WTC11 (cell line): ENCODE measurements around the gene HOXA9. TPM values are rescaled to one million over a fixed set of nuclear protein-coding genes. Genes with fewer than 3 reads are reported as not detected.

Experiments
- ATAC-seq: fragments of 200-7000 bp; cut with Tn5 transposase; 2 replicates; pipeline ENCODE4 v1.10.0; 2021; ENCODE audit warnings: mild to moderate bottlenecking, moderate library complexity
- CTCF ChIA-PET: fragments of 300-600 bp; sonication (Branson Sonifier 250); formaldehyde crosslinking; loops from one replicate; lab custom pipeline; 2021; ENCODE audit warnings: antibody characterized with exemption; lab: Charles Lee
- POLR2A ChIA-PET: fragments of 350-600 bp; sonication (Branson Sonifier 250); formaldehyde crosslinking; loops from one replicate; lab custom pipeline; 2021; ENCODE audit warnings: antibody characterized with exemption; lab: Charles Lee
- DNase-seq: peaks from one replicate; pipeline ENCODE4 v3.0.0; 2021; ENCODE audit warnings: low spot score
- H3K27ac Mint-ChIP-seq: 2 replicates; pipeline ENCODE4 v1.8.0; 2021; ENCODE audit warnings: mixed read lengths
- H3K27me3 Mint-ChIP-seq: 2 replicates; pipeline ENCODE4 v1.8.0; 2021; ENCODE audit warnings: low read depth, mild to moderate bottlenecking, moderate library complexity, mixed read lengths
- H3K36me3 Mint-ChIP-seq: 2 replicates; pipeline ENCODE4 v1.8.0; 2021; ENCODE audit warnings: mixed read lengths
- H3K4me1 Mint-ChIP-seq: 2 replicates; pipeline ENCODE4 v1.8.0; 2022; ENCODE audit warnings: mixed read lengths
- H3K4me3 Mint-ChIP-seq: 2 replicates; pipeline ENCODE4 v1.8.0; 2021; ENCODE audit warnings: mild to moderate bottlenecking, moderate library complexity, mixed read lengths
- H3K9me3 Mint-ChIP-seq: 2 replicates; pipeline ENCODE4 v1.8.0; 2021; ENCODE audit warnings: mixed read lengths
- ARID4B ChIP-seq: sonication (generic); formaldehyde crosslinking; IDR thresholded peaks from 2 replicates; pipeline ENCODE4 v1.8.0; 2023; ENCODE audit warnings: missing genetic modification reagents, mild to moderate bottlenecking, borderline replicate concordance
- E2F4 ChIP-seq: sonication (generic); formaldehyde crosslinking; IDR thresholded peaks from 2 replicates; pipeline ENCODE4 v1.8.1; 2022; ENCODE audit warnings: low read depth, mild to moderate bottlenecking, moderate library complexity, missing genetic modification reagents, borderline replicate concordance
- E2F5 ChIP-seq: sonication (generic); formaldehyde crosslinking; IDR thresholded peaks from 2 replicates; pipeline ENCODE4 v1.8.1; 2022; ENCODE audit warnings: mild to moderate bottlenecking, moderate library complexity, missing genetic modification reagents
- GABPB1 ChIP-seq: sonication (generic); formaldehyde crosslinking; IDR thresholded peaks from 2 replicates; pipeline ENCODE4 v1.8.1; 2023; ENCODE audit warnings: mild to moderate bottlenecking, missing genetic modification reagents
- HMGXB4 ChIP-seq: sonication (generic); formaldehyde crosslinking; IDR thresholded peaks from 2 replicates; pipeline ENCODE4 v1.8.1; 2023; ENCODE audit warnings: mild to moderate bottlenecking, moderate library complexity, missing genetic modification reagents
- MAX ChIP-seq: sonication (generic); formaldehyde crosslinking; IDR thresholded peaks from 2 replicates; pipeline ENCODE4 v1.8.0; 2022; ENCODE audit warnings: mild to moderate bottlenecking, missing genetic modification reagents
- RELA ChIP-seq: sonication (generic); formaldehyde crosslinking; IDR thresholded peaks from 2 replicates; pipeline ENCODE4 v1.8.1; 2022; ENCODE audit warnings: missing genetic modification reagents, mild to moderate bottlenecking, borderline replicate concordance
- RORB ChIP-seq: fragments of 250-450 bp; sonication (Bioruptor Pico); IDR thresholded peaks from 2 replicates; pipeline ENCODE4 v1.9.0; 2021; ENCODE audit warnings: mild to moderate bottlenecking
- SOX15 ChIP-seq: fragments of 250-450 bp; sonication (Bioruptor Pico); IDR thresholded peaks from 2 replicates; pipeline ENCODE4 v1.9.0; 2021; ENCODE audit warnings: mild to moderate bottlenecking
- TCF7 ChIP-seq: sonication (generic); formaldehyde crosslinking; IDR thresholded peaks from 2 replicates; pipeline ENCODE4 v1.8.0; 2022; ENCODE audit warnings: mild to moderate bottlenecking, low read depth, missing genetic modification reagents, moderate library complexity
- TEAD4 ChIP-seq: sonication (generic); formaldehyde crosslinking; IDR thresholded peaks from 2 replicates; pipeline ENCODE4 v1.8.0; 2022; ENCODE audit warnings: mild to moderate bottlenecking, missing genetic modification reagents
- TP53 ChIP-seq: sonication (generic); formaldehyde crosslinking; IDR thresholded peaks from 2 replicates; pipeline ENCODE4 v1.8.1; 2023; ENCODE audit warnings: mild to moderate bottlenecking, missing genetic modification reagents
- ZBTB43 ChIP-seq: sonication (generic); formaldehyde crosslinking; IDR thresholded peaks from 2 replicates; pipeline ENCODE4 v1.8.1; 2023; ENCODE audit warnings: mild to moderate bottlenecking, missing genetic modification reagents
- ZNF232 ChIP-seq: sonication (generic); formaldehyde crosslinking; IDR thresholded peaks from 2 replicates; pipeline ENCODE4 v1.8.0; 2022; ENCODE audit warnings: mild to moderate bottlenecking, missing genetic modification reagents
- ZNF281 ChIP-seq: sonication (generic); formaldehyde crosslinking; IDR thresholded peaks from 2 replicates; pipeline ENCODE4 v1.8.0; 2023; ENCODE audit warnings: mild to moderate bottlenecking, missing genetic modification reagents
- ZNF317 ChIP-seq: sonication (generic); formaldehyde crosslinking; IDR thresholded peaks from 2 replicates; pipeline ENCODE4 v1.8.1; 2023; ENCODE audit warnings: low read depth, mild to moderate bottlenecking, moderate library complexity, missing genetic modification reagents, borderline replicate concordance
- total RNA-seq: library from RNA; stranded (reverse); gene quantifications from 3 replicates; pipeline ENCODE4 v1.2.3, GENCODE V29; 2021

Gene HOXA9
- total RNA-seq, 1 experiment from 2014 or later = not detected

GRCh38 chr7:27205325-27206280 lies 40.3 kb upstream of the HOXA9 start (continued):
- TF ChIP-seq ZNF281 (CRISPR knock-in tag) (no peak), RORB (CRISPR knock-in tag) (no peak), RELA (no peak), TEAD4 (CRISPR knock-in tag) (no peak), GABPB1 (CRISPR knock-in tag) (no peak), ARID4B (no peak), ZBTB43 (CRISPR knock-in tag) (no peak)
- TF ChIP-seq, all 79 proteins: peak for 0

GRCh38 chr7:27204851-27205322 lies 39.5 kb upstream of the HOXA9 start:
- Mint-ChIP-seq H3K9me3 (no peaks in the 10 kb centered on the region), H3K4me3 (peak overlapping the region; percentile 42)
- peak; percentile 4 for ATAC-seq
- POLR2A ChIA-PET = interaction anchor here (0.8 kb wide), 1 partner anchor 29 kb away, joined by 3 read pairs; no protein-coding TSS in a partner anchor
- no peak for TF ChIP-seq E2F4 (CRISPR knock-in tag)
- 0 out of 2 replicates have a peak, but pooled peaks have one; percentile 15 for TF ChIP-seq E2F5 (CRISPR knock-in tag)
- TF ChIP-seq ZNF317 (CRISPR knock-in tag) = 0 out of 2 replicates have a peak, but pooled peaks have one; percentile 22
- TF ChIP-seq MAX (CRISPR knock-in tag) = no peak
- TF ChIP-seq TP53 (CRISPR knock-in tag) = no peak
- no peak for TF ChIP-seq TCF7 (CRISPR knock-in tag)
- TF ChIP-seq ZNF232 (CRISPR knock-in tag) = no peak
- TF ChIP-seq SOX15 = no peak
- TF ChIP-seq HMGXB4 (CRISPR knock-in tag) = no peak
- TF ChIP-seq, all 79 proteins: peak for 2
- no peak for DNase-seq
- Mint-ChIP-seq H3K4me1 (peaks cover 31% of the 10 kb centered on the region), H3K36me3 (no peaks in the 10 kb centered on the region), H3K27me3 (peaks cover 99% of the 10 kb centered on the region), H3K27ac (no peak overlapping the region)
- CTCF ChIA-PET = interaction anchor here (0.7 to 2.4 kb wide), 7 partner anchors 9 to 401 kb away, joined by 3 to 12 read pairs (median 3); no protein-coding TSS in a partner anchor
